WTC11 (cell line): ENCODE data around the gene TEC.

Experiments
- ATF1 ChIP-seq: sonication (generic); formaldehyde crosslinking; IDR thresholded peaks from 2 replicates; pipeline ENCODE4 v1.8.1; 2023; ENCODE audit warnings: mild to moderate bottlenecking, moderate library complexity, missing genetic modification reagents
- TEAD4 ChIP-seq: sonication (generic); formaldehyde crosslinking; IDR thresholded peaks from 2 replicates; pipeline ENCODE4 v1.8.0; 2022; ENCODE audit warnings: mild to moderate bottlenecking, missing genetic modification reagents
- TF ChIP-seq, protein P1 (sequence below): sonication (generic); formaldehyde crosslinking; IDR thresholded peaks from 2 replicates; pipeline ENCODE4 v1.8.0; 2023; ENCODE audit warnings: missing genetic modification reagents, mild to moderate bottlenecking, borderline replicate concordance
- TF ChIP-seq, protein P2 (sequence below): fragments of 200-600 bp; IDR thresholded peaks from 2 replicates; pipeline ENCODE4 v1.8.0; 2022; ENCODE audit warnings: antibody characterized with exemption

DNA sequence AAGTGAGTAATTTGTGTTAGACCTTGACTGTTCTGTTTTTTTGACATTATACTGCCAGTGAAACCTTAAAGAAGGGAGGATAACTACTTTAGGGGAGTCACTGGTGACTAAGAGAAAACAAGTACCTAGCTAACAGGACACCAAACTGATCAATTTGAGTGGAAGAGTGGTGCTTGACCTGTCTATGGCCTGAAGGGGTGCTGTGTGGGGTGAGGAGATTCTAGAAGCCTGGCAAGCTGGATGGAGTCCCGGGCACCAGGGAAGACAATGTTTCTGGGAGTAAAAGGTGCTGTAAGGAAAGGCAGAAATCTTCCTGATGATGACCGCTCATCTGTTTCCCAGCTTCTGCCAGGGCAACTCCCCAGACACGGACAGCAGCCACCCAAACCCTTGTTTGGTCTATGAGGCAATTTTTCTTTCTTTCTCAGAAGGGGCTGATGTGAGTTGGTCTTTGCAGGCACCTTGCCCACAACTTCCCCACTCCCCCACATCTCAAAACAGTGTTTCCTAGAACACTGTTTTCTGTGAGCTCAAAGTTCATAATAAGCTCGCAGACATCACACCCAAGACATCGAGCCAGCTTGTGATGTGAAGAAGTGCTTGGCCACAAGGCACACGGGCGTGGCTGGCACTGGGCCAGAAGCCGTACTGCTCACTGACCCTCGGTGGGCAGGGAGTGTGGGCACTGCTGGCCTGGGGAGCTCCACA, 140.2 kb downstream of the TEC start:
- TF ChIP-seq, protein P1, sequence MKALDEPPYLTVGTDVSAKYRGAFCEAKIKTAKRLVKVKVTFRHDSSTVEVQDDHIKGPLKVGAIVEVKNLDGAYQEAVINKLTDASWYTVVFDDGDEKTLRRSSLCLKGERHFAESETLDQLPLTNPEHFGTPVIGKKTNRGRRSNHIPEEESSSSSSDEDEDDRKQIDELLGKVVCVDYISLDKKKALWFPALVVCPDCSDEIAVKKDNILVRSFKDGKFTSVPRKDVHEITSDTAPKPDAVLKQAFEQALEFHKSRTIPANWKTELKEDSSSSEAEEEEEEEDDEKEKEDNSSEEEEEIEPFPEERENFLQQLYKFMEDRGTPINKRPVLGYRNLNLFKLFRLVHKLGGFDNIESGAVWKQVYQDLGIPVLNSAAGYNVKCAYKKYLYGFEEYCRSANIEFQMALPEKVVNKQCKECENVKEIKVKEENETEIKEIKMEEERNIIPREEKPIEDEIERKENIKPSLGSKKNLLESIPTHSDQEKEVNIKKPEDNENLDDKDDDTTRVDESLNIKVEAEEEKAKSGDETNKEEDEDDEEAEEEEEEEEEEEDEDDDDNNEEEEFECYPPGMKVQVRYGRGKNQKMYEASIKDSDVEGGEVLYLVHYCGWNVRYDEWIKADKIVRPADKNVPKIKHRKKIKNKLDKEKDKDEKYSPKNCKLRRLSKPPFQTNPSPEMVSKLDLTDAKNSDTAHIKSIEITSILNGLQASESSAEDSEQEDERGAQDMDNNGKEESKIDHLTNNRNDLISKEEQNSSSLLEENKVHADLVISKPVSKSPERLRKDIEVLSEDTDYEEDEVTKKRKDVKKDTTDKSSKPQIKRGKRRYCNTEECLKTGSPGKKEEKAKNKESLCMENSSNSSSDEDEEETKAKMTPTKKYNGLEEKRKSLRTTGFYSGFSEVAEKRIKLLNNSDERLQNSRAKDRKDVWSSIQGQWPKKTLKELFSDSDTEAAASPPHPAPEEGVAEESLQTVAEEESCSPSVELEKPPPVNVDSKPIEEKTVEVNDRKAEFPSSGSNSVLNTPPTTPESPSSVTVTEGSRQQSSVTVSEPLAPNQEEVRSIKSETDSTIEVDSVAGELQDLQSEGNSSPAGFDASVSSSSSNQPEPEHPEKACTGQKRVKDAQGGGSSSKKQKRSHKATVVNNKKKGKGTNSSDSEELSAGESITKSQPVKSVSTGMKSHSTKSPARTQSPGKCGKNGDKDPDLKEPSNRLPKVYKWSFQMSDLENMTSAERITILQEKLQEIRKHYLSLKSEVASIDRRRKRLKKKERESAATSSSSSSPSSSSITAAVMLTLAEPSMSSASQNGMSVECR, result no peak
- TF ChIP-seq, protein P2, sequence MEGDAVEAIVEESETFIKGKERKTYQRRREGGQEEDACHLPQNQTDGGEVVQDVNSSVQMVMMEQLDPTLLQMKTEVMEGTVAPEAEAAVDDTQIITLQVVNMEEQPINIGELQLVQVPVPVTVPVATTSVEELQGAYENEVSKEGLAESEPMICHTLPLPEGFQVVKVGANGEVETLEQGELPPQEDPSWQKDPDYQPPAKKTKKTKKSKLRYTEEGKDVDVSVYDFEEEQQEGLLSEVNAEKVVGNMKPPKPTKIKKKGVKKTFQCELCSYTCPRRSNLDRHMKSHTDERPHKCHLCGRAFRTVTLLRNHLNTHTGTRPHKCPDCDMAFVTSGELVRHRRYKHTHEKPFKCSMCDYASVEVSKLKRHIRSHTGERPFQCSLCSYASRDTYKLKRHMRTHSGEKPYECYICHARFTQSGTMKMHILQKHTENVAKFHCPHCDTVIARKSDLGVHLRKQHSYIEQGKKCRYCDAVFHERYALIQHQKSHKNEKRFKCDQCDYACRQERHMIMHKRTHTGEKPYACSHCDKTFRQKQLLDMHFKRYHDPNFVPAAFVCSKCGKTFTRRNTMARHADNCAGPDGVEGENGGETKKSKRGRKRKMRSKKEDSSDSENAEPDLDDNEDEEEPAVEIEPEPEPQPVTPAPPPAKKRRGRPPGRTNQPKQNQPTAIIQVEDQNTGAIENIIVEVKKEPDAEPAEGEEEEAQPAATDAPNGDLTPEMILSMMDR, result no peak
- no peak for TF ChIP-seq TEAD4 (CRISPR knock-in tag)
- no peak for TF ChIP-seq ATF1 (CRISPR knock-in tag)
